A673 (cell line): ENCODE data around the gene ANKRD16.

ENCODE experiments used
- CTCF ChIP-seq: fragments of 300-800, 200-600 bp; sonication (generic); conservative IDR thresholded peaks from 2 replicates; pipeline ENCODE4 v1.5.1; 2017; ENCODE audit warnings: low read depth, mild to moderate bottlenecking, antibody characterized with exemption, low read length, moderate library complexity, mixed read lengths
- EZH2 ChIP-seq: fragments of 200-600 bp; sonication (generic); IDR thresholded peaks from 2 replicates; pipeline ENCODE4 v1.6.1; 2017; ENCODE audit warnings: borderline replicate concordance, low read depth, mild to moderate bottlenecking, mixed read lengths, antibody characterized with exemption, low read length; ENCODE audit not compliant: poor library complexity, severe bottlenecking

DNA sequence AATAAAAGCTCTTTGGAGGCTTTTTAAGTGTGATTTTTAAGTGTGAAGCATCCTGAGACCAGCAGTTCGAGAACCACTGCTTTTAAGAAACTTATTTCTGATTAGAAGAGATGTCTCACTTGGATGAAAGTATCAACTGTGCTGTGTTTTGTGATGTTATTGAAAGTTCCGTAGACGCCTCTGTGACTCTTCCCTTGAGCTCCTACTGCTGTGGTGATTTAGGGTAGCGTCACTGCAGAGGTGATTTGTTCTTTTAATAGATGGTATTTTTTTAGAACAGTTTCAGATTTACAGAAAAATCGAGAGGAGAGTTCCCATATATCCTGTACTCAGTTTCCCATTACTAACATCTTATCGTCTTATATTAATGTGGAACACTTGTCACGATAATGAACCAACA, 29.9 kb upstream of the ANKRD16 start:
- no peak for TF ChIP-seq CTCF
- TF ChIP-seq EZH2 = no peak
